Vagina (tissue), 2 donors: ENCODE data around the gene SOX15.

ENCODE experiments used
- POLR2A ChIP-seq, 2 donors: fragments of 450-650 bp; IDR thresholded peaks; one replicate each; pipeline ENCODE4 v1.6.1; 2017; ENCODE audit warnings: antibody characterized with exemption in 2 of 2, mild to moderate bottlenecking in 2 of 2, moderate library complexity in 2 of 2
- POLR2AphosphoS5 ChIP-seq, 2 donors: sonication (generic); formaldehyde crosslinking; IDR thresholded peaks; one replicate each; pipeline ENCODE4 v1.9.0; 2017; ENCODE audit warnings: antibody characterized with exemption in 2 of 2, mild to moderate bottlenecking in 2 of 2, low read depth in 1 of 2; ENCODE audit not compliant: insufficient read depth in 1 of 2
- TF ChIP-seq, protein P1 (sequence below), 3 experiments: fragments of 450-650 bp in 2 of 3; fragments of 200-600 bp in 1 of 3; sonication (generic) in 1 of 3; IDR thresholded peaks; one replicate each; pipeline ENCODE4 v1.5.1; 2017 to 2019; ENCODE audit warnings: antibody characterized with exemption in 3 of 3, mild to moderate bottlenecking in 2 of 3, moderate library complexity in 2 of 3

GRCh38 chr17:7589891-7590691 lies at the start of gene SOX15:
- TF ChIP-seq POLR2A (IDR thresholded peaks at IDR 0.05): no peak
- TF ChIP-seq, protein P1, sequence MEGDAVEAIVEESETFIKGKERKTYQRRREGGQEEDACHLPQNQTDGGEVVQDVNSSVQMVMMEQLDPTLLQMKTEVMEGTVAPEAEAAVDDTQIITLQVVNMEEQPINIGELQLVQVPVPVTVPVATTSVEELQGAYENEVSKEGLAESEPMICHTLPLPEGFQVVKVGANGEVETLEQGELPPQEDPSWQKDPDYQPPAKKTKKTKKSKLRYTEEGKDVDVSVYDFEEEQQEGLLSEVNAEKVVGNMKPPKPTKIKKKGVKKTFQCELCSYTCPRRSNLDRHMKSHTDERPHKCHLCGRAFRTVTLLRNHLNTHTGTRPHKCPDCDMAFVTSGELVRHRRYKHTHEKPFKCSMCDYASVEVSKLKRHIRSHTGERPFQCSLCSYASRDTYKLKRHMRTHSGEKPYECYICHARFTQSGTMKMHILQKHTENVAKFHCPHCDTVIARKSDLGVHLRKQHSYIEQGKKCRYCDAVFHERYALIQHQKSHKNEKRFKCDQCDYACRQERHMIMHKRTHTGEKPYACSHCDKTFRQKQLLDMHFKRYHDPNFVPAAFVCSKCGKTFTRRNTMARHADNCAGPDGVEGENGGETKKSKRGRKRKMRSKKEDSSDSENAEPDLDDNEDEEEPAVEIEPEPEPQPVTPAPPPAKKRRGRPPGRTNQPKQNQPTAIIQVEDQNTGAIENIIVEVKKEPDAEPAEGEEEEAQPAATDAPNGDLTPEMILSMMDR (IDR thresholded peaks at IDR 0.05): no peak
- TF ChIP-seq POLR2AphosphoS5 (IDR thresholded peaks at IDR 0.05; ENCODE audit: insufficient read depth in 1 of 2, low read depth in 1 of 2): no peak
